NCI-H446 treated with DMSO at 0.1 percent for 48 hours (cell line): ENCODE data around the gene RNASE13.
"Not testable (repeated sequence)": the region's sequence is repeated elsewhere in the genome, so short reads cannot be mapped to it uniquely, and the experiment has no call there.

Experiments
- DNase-seq: peaks from one replicate; lab custom pipeline; 2025; lab: John Stamatoyannopoulos, UW

The RNASE13 gene

DNA sequence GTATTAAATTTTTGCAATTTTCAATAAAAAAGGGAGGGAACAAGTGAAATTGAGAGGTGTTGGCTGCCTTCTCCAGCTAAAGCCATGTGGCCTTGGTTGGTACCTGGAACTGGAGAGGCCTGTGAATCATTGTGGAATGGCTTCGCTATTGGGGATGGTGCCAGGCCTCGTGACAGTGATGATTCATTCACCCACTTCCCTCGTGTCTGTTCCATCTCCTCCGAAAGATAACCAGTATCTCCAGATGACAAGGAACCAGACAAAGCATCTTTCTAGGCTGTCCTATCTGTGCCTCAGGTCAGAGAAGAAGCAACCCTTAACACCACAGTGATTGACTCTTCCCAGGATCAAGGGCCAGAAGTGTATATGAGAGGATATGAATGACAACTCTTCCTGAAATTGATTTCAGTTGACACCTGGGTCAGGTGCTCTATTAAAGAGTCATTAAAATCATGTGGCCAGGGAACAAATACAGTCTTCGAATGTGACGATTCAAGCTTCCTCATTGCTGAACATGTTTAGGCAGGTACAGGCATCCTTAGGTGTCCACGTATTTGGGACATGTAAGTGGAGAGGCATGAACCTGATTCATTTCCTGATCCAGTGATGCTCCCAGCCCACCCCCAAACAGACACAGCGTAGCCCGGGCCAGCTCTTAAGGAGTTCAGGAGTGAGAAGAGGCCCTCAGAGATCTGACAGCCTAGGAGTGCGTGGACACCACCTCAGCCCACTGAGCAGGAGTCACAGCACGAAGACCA lies 7.2 kb upstream of the RNASE13 start, which contains the start of gene RNASE7:
Gene RNASE7, plus strand, starts transcription at position 687 of the 758 bp plus-strand sequence. CDS start 631 bp downstream, outside the sequence.
- no peak for DNase-seq

DNA sequence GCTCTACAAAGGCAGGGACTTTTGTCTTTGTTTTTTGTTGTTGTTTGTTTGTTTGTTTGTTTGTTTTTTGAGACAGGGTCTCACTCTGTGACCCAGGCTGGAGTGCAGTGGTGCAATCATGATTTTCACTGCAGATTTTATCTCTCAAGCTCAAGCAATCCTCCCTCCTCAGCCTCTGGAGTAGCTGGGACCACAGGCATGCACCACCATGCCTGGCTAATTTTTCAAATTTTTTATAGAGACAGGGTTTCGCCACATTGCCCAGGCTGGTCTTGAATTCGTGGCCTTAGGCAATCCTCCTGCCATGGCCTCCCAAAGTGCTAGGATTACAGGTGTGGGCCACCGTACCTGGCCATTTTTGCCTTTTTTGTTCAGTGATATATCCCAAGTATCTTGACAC lies 6.3 kb upstream of the RNASE13 start:
- DNase-seq = not testable (repeated sequence)

GRCh38 chr14:21040370-21040925 lies 5.8 kb upstream of the RNASE13 start:
- DNase-seq = no peak

- peak; percentile 4 for DNase-seq
These were observed 5.2 kb upstream of the RNASE13 start for GRCh38 chr14:21039585-21040369.

DNA sequence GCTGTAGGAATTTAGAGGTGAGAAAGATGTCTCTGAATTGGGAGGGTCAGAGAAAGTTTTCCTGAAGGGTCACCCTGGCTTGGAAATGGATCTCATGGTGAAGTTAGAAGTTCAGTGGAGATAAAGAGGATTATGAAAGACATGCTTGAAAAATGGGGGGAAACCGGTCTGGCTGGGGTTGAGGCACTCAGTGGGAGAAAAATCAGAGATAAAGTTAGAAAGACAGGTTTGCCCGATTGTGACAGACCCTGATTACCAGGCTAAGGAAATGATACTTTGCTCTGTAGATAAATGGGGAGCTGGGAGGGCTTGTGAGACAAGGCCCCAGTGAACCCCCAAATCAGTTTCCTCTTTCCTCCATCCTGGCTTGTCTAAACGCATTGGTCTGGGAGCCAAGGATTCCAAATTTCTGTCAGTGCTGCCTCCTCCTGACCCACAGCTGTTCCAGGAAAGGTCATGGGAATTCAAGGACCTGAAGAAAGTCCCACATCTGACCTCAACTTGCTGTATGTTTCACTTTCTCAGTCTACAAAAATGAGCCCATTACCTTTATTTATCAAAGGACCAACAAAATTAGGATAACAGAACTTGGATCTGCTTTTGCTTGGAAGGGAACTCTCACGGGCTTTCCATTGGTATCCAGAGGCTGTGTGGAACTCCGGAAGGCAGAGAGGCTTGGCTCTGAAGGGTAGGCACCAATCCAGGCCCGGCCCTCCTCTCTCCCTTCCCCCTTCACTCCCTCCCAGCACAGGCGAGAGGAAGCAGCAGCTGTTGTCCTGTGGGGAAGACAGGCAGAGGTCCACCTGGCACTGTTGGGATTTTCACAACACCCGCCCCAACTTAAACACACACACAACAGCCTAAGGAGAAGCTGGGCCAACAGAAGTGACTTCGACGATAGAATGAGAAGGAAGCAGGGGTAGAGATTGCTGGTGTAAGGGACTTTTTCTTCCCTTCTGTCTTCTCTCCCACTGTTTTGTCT lies 4.1 kb upstream of the RNASE13 start:
- peak; percentile 60 for DNase-seq

DNA sequence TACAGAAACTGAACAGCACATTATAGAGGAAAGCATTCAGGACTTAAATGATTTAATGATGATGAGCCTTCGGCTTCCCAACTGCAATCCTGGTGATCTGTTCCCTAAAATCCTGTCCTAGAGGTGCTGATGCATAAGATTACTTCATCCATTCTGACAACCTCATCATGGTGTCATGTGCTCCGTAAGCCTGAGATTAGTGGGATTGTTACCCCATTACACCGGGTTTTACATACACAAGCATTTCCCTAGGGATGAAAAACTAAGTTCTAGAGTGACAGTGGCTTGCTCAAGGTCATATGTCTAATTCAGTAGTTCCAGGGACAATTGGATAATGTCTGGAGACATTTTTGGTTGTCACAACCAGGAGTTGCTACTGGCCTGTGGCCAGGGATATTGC lies 2.5 kb upstream of the RNASE13 start:
- no peak for DNase-seq

DNA sequence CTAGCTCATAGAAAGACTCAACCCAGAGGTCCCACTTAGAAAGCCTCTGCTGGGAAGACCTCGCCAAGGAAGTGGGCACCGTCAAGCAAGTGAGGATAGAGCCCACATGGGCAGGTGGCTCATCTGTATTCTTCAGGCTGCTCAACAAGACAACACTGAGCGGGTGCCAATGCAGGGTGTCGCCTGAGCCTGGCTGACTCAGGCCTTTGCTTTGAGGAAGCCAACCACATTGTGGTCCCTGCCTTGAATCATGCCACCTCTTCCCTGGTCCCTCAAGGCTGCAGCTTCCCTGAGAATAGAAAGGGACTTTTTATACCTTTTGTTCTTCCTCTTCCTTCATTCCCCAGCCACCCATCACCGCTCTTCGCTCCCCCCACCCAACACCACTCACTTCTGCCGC lies 2.1 kb upstream of the RNASE13 start:
- DNase-seq = no peak

GRCh38 chr14:21033133-21033698 lies 1.4 kb downstream of the RNASE13 start:
- no peak for DNase-seq

- no peak for DNase-seq
These were observed 2.1 kb downstream of the RNASE13 start for GRCh38 chr14:21032326-21033132.

GRCh38 chr14:21030531-21030930 lies 4.1 kb downstream of the RNASE13 start:
- DNase-seq = no peak

GRCh38 chr14:21029917-21030316 lies 4.7 kb downstream of the RNASE13 start, which contains the start of gene TPPP2:
Gene TPPP2 (plus strand): TSS chr14:21030217. CDS start chr14:21030582, 365 bp downstream.
- no peak for DNase-seq

DNA sequence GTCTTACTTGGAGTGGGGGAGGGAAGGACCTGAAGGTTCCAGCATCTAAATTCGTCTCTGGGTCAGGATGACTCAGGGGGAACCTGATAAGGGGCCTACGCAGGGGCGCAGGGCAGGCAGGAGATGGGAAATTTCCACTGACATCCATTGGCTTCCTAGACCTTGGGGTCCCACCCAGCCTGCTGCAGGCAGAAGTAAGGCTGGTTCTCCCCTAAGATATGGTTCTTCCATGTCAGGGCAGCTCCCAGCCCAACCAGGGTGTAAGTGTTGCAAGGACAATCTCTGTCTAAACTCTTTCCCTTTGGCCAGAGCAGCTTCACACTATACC lies 7.7 kb downstream of the RNASE13 start:
- DNase-seq = no peak

DNA sequence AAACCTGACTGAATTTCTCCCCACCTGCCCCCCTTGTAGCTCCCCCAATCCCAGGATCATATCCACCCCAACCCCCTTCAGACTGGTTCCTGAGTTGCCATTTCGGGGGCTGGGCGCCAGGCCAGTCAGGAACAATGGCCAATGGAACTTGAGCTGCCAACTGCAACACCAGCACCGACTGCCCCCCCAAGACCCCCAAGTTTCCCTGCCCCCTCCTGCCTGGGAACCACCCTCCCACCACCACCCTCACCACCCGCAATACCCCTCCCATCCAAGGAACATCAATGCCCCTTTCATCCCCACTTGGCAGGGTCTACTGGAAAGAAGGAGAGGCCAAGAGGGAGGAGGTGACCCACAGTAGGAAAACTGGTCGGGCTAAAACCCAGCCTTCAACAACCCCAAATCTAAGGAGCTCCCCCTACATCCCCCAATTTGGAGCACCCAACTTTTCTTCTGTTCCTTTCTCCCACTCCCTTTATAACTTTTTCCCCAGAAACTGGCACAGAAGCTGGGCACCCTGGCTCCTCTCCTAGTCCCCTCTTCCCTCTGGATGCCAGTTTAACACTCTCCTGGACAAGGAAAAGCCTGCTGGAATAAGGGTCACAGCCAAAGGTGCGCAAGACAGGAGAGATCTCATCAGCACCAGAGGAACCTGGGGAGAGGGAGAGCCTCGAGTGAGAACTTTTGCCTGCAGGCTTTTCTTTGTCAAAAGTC lies 8.2 kb downstream of the RNASE13 start:
- DNase-seq = no peak

DNA sequence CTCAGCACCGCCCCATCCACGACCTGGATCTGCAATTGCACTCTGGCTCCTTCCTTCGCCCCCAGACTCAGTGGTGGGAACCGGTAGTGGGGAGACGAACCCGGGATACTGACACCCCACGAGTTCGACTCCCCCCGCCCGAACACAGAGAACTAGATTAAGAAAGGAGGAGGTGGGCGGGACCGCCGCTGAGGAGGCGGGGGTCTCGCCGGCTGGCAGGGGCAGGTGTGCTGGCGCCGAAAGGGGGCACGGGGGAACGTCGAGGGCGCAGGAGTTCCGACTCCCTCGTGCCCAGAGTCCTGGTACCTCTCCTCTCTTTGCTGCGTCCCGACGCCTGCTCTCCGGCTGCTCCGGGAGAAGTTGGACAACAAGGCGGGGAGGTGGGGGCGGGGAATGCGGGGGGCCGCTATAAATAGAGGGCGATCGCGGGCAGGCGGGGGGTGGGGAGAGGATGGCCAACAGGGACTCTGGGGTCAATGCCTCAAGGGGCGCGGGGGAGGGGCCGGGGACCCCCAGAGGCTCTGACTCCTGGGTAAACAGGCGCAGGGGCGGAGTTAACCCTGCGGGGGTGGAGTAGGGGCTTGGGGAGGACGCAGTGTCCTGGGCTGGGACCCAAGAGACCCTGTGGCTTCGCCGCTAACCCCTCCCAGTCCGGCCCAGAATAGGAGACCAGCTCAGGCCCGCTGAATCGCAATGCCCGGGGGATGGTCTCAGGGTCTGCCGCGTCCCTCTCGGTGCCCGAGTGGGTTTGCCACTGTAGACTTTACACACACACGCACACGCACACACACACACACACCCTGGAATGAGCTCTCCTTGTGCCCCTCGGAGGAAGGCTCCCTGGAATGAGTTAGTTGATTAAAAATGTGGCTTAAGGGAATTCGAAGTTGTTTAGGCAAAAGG lies 9.0 kb downstream of the RNASE13 start:
- DNase-seq = no peak

GRCh38 chr14:21024585-21025370 lies 9.8 kb downstream of the RNASE13 start, which contains the start of gene NDRG2:
Gene NDRG2 (minus strand): TSS chr14:21025061. CDS start chr14:21023315, 1,746 bp downstream.
- DNase-seq = no peak

DNA sequence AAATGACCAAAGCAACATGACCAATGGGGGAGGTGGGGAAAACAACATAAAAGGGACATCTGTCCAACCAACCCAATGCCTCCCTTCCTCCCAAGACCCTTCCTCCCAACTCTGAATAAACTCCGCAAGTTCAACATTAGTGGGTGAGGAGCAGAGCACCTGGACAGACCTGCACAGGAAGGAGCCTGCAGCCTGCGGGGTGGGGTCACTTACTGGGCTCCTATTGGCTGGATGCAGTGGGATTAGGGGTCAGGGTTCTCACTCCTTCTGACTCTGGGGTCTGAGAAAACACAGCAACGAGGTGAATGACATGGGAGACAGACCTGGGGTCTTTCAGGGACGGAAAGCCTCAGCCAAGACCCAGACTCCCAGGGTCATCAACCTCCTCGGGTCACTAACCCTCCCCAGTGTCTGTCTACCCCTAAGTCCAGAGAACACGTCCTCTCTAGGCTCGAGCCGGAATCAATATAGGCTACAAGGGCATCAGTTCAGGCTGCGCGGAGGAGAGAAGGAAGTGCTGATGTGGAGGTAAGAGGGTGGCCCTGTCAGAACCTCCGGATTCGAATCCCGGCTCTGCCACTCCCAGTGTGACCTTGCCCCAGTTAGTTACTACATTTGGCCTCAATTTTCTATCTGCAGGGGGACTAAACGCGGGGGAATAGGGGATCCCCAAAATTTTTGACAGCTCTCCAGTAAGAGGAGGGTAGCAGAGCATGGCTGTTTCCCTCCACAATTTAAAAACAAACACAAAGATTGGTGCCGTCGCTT lies 10.6 kb downstream of the RNASE13 start:
- DNase-seq = no peak

DNA sequence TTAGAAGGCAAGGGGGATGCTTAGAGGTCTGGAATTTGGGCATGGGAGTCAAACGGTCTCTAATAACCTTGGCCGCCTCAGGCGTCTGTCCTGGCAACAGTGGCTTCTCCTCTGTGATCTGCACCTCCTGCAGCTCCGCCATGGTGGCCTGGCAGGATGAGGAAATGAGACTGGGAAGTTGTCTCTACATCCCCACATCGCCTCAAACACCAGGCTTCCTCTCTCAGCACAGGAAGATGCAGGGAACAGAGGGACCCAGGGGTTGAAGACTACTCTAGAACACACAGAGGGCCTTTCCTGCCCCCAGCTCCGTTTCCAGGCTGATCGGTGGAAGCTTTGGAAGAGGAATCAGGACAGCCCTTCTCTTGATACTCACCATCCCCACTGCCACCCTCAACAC lies 11.4 kb downstream of the RNASE13 start:
- no peak for DNase-seq
